NCI-H1694 treated with DMSO at 0.1 percent for 48 hours (cell line): ENCODE results near the gene IBTK.
"Not testable (repeated sequence)": the region's sequence is repeated elsewhere in the genome, so short reads cannot be mapped to it uniquely, and the experiment has no call there.

Source experiments
- DNase-seq: peaks from one replicate; lab custom pipeline; 2025; lab: John Stamatoyannopoulos, UW

Gene IBTK

DNA sequence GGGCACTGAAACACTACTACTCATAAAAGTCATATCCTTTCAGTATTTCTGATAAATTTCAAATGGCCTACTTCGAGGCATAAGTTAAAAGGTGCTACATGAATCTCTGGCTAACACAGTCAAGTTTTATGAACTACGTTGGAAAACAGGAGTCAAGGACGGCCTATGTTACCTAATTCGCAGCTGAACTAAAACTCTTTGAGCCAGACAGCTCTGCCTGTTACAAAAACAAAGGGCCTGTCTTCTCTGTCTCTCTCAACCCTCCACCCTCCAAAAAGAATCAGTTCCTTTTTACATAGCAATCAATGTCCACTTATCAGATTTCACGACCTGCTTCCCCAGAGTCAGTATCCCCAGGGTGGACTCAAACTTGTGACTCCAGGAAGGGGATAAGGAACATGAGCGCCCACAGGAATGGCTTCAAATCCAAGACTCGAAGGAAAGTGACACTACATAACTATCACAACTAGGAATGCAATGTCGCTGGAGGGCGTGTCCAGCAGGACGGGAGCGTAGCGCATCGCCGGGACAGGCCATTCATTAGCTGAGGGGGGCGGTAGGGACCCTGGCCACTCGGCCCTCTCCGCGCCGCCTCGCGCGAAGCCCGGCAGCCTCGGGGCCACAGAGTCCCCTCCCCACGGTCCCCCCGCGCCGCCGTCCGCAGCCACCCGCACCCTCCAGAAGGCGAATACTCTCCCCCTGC is 591 bp downstream of the IBTK start:
- peak; percentile 18 for DNase-seq

DNA sequence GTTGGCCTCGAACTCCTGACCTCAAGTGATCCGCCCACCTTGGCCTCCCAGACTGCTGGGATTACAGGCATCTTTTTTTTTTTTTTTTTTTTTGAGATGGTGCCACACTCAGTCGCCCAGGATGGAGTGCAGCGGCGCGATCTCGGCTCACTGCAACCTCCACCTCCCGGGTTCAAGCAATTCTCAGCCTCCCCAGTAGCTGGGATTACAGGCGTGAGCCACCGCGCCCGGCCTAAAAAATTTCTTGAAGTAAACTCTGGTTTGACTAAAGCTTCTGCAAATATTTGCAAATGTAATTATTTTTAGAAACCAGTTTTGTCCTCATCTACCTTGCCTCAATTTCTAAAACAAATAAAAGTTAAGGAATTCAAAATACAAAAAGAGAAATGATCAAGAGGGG is 1.2 kb downstream of the IBTK start:
- DNase-seq, result no peak

DNA sequence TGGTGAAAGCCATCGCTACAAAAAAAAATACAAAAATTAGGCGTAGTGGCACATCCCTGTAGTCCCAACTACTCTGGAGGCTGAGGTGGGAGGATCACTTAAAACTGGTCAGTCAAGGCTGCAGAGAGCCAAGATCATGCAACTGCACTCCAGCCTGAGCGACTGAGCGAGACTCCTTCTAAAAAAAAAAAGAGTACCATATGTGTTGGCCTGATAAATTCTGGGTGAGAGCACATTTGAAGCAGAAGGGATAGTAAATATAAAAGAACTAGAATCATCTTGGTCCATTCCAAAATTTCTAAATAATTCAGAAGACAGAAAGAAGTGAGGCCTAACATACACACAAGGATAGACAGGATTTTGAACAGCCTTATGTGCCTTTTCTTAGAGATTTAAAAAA is 2.2 kb downstream of the IBTK start:
- DNase-seq, result no peak

DNA sequence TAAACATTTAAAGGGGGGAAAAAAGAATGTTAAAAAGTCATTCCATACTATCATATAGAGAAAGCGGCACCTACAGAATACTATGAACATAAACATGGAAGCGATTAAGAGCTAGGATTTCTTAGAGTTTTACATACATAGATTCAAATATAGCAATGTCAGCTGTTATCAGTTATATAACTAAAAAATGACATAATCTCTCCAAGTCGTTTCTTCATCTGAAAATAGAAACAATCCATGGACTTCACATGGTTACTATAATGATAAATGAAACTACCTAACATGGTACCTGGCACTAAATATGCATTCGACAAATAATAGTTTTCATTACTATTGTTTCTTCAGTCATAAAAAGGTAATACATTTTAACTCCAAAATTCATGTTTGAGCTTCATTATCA is 3.7 kb downstream of the IBTK start:
- DNase-seq, result no peak

DNA sequence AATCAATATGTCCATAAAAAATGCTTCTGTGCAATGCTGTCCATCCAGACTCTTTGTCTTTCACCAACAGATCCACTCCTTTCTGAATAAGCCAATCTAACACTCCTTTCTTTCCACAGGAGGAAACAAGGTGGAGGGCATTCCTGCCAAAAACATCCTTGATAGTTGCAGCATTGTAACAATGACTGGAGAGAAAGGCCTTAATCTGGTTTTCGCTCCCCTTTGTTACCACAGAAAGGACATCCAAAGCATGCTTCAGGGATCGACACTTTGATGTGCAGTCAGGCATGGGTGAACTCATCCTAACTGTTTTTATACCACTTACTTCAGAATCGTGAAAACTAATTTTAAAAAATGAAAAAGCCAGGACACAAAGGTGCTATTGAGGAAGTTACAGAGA is 7.4 kb downstream of the IBTK start:
- DNase-seq, result no peak

DNA sequence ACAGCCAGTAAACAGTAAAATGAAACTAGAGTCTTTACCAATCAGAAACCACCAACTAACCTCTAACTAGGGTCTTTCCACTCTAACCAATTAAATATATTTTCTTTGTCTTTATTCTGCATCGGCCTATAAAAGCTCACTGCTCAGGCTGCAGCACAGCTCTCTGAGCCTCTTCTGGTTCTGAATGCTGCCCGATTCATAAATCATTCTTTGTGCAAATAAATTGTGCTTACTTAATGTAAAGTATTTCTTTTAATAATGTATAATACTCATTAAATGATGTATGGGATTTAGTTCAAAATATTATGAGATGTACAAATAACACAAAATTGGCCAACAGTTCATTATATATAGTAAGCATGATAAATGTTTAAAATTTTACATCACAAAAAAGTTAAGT is 7.9 kb downstream of the IBTK start:
- no peak for DNase-seq

DNA sequence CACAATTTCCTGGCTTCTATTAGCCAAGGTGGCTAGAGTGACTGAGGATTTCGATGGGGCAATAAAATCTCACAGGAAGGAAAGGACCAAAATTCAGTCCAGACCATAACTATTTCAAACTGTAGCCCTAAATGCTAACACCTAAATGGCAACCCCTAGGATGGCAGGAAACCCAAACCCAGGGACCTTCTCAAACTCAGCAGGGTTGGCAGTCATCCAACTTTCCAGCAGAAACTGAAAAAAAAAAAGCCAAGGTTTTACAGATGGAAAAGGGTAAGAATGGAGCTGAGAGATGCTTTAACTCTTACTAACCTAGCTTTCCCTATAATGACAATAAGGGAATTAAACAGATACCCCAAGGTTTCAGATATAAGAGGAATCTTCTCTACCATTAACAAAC is 10.5 kb downstream of the IBTK start:
- DNase-seq, result no peak

DNA sequence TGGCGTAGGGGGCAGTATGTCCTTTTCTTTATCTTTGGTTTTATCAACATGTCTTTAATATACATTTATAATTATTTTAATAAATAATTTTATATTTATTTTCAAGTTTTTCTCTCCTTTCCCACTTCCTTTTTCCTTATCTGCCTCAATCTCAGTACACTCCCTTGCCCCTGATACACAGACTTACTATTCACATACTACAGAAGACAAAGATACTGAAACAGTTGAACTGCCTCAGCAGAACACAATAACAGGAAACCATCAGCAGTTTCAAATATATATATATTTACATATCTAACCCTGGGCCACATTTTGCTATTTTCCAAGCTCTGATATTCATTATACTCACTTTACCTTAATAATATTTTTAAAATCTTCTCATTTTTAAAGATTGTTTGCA is 19.8 kb downstream of the IBTK start:
- no peak for DNase-seq

DNA sequence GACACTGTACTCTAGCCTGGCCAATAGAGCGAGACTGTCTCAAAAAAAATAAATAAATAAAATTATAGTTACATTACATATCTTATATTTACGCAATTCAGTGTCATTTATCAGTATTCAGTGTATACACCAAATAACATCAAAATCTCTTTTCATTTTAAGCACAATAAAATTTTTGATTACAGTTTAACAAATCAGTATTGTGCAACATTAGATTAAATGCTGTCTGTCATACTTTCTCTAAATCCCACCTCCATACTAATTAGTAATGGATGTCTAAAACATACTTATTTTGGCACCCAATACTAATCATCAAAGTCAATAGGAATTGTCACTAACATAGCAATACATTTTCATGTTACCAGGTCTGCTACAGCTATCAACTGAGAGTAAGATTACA is 27.4 kb downstream of the IBTK start:
- no peak for DNase-seq

DNA sequence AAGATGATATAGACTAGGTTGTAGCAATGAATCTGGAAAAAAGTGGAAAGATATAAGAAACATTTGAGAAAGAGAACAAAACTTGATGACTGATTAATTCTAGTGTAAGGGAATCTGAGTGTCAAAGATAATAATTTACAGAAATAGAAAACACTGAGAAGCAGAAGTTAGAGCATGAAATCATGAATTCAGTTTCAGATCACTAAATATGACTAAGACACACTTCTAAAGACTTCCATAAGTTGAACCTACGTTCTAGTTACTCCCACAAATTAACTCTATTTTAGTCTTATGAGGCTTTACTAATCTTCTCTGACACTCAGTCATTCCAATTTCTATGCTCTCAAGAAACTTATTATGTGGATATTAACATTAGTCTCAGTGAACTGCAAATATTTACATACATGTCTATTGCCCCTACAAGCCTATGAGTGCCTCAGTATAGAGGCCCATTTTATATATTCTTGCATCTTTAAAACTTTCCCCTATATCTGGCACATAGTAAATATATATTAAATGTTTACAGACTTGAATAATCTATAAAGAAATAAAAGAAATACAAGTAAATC is 30.4 kb downstream of the IBTK start:
- no peak for DNase-seq

DNA sequence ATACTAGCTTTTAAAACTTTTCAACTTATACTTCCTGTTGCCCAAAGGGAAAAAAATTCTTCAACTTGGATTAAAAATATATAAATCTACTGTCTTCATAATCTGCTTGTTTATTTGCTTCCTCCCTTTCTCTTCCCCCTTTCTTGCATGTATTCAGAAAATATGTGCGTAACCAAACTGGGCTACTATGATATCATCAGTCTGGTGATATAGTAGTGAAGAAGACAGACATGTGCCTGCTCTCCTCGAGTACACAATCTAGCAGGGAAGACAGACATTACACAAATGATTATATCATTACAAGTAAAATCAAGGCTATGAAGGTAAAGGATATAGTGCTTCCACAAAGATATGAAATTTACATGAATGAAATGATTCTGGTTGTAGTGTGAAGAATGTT is 31.0 kb downstream of the IBTK start:
- no peak for DNase-seq

DNA sequence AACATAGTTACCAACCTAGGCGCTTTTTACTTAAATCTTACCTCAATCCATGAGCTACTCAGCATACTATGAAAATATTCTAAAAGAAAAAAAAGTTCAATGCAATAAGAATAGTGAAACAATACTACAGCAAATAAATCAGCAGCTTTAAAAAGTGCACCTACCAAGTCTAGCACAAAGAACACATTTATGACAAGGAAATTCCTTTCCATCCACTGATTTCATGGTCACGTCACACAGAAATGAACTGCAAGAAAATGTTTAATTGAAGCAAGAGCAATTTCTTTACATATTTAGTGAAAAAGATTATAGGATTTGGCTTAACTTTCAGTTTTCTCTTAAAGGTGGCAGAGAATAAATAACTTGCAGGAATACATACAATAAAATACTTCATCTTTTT is 36.2 kb downstream of the IBTK start:
- no peak for DNase-seq

DNA sequence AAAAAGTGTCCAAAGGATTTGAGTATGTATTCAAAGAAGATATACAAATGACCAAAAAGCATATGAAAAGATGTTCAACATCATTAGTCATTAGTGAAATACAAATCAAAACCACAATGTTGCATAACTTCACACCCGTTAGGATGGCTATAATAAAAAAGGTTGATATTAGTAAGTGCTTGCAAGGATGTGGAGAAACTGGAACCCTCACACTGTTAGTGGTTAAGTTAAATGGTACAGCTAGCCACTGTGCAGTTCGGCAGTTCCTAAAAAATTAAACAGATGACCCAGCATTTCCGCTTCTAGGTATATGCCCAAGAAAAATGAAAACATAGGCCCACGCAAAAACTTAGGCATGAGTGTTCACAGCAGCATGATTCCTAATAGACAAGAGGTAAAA is 38.6 kb downstream of the IBTK start:
- DNase-seq, result no peak

DNA sequence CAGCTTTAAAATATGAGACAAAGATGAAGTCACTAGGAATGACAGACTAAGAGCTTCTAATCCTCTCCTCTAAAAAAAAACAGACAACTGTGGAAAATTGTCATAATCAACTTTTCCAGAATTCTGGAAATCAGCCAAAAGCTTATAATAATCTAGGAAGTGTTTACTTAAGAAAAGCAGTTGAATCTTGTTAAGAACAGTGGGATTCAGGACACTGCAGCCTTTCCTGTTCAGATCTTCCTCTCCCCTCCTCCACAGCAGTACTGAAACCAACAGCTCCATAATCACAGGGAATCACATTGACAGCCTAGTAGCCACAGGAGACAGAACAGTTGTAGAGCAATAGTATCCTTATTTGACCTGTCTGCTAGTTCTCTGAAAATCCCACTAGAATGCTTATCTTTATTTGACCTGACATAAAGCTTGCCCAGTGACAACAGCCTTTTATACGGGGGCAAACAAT is 41.6 kb downstream of the IBTK start:
- no peak for DNase-seq

DNA sequence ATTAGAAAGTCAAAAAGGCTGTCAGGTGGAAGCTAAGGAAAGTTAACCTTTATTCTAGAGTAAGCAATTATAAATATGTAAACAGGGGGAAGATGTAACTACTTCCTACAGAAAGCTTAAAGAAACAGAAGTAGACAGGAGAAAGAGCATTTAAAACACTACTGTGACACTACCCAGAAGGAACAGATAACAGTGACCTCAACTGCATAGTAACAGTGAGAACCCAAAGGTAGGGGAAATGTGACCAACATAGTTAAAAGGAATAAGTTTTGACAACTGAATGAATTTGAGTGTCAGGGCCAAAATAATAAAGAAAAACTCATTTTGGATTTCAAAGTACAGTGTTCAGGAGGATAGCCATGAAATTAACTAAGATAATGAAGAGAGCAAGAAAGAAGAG is 43.5 kb downstream of the IBTK start:
- no peak for DNase-seq

DNA sequence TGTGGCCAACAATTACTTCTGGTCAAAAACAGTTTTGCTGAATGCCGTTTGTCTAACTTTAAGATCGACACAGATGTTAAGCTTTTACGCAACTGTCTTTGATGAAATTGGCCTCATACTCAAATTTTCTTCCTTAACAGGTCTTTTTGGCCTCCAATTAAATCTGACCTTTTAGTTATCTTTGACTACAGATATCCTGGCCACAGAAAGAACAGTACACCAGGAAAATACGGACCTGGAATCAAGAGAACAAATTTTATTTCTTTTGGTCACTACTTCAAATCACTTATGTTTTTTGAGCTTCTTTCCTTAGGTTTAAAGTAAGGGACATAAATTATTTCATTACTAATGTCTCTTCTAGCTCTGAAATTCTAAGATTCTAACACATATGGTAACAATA is 49.8 kb downstream of the IBTK start:
- DNase-seq, result no peak

DNA sequence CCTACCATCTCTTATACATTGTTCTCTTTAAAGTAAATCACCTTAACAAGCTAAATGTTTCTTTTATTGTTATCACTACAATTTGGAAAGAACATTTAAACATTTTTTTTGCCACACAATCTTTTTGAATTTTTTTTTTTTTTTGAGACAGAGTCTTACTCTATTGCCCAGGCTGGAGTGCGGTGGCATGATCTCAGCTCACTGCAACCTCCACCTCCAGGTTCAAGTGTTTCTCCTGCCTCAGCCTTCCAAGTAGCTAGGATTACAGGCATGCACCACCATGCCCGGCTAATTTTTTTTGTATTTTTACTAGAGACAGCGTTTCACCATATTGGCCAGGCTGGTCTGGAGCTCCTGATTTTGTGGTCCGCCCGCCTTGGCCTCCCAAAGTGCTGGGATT is 50.3 kb downstream of the IBTK start:
- DNase-seq, result not testable (repeated sequence)

DNA sequence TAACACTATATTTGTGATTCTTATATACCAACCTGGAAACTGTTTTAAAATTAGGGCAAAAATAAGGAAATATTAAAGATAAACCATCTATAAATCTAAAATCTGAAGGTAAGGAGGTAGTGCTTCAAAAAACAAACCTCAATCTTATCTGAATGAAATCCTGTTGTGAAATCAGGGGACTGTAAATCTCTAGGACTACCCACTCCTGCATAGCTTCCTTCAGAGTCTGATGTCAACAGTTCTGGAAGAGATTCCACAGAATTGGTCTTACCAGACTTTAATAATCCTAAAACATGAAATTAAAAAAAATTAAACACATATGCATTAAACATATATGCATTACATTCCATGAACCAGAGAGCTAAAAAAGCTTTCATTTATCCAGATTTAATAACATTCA is 51.4 kb downstream of the IBTK start:
- no peak for DNase-seq

DNA sequence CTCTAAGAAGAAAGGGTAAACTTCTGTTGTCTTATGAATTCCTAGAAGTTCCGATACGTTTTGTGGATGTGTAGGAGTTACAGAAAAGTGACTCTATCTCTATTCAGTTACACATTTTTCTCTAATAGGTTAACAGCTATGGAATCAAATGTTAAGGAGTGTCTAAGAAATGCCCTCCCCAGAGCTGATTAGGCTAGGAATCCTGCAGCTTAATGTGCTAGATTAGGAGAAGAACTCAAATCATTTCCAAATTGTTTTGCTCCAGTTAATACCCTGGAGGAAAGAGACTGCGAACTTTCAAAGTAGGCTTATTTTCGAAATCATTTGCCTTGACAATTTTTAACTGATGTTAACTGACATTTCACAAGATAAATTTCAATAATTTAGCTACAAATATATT is 51.9 kb downstream of the IBTK start:
- no peak for DNase-seq

DNA sequence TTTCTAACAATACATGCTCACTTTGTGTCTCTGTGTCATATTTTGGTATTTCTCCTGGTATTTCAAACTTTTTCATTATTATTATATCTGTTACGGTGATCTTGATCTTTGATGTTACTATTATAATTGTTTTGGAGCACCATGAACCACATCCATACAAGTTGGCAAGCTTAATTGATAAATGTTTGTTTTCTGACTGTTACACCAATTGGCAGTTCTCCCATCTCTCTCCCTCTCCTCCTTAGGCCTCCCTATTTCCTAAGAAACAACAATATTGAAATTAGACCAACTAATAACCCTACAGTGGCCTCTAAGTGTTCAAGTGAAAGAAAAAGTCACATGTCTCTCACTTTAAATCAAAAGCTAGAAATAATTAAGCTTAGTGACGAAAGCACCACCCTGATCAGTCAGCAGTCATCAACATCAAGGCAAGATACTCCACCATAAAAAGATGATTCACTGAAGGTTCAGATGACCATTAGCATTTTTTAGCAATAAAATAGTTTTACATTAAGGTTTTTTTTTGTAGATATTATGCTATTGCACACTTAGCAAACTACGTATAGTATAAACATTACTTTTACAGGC is 61.5 kb downstream of the IBTK start:
- no peak for DNase-seq

DNA sequence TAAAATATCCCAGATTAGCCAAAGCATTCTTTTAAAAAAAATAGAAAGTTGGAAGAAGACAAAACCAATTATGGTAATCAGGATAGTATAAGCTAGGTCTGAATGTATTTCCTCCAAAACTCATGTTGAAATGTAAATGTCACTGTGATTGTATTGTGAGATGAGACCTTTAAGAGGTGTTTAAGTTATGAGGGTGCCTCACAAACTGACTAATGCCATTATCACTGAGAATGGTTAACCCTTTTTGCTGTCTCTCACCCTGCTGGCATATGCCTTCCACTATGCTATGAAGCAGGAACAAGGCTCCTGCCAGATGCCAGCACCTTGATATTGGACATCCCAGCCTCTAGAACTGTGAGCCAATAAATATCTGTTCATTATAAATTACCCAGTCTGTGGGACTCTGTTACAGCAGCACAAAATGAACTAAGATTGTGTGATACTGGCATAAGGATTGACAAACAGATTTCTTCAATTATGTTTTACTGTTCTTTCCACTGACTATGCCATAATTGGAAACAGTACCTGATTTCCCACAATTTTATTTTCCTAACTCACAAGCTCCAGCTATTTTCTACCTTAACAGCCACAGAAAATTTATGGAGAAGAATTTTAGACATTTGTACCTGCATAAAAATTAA is 63.8 kb downstream of the IBTK start:
- DNase-seq, result no peak

DNA sequence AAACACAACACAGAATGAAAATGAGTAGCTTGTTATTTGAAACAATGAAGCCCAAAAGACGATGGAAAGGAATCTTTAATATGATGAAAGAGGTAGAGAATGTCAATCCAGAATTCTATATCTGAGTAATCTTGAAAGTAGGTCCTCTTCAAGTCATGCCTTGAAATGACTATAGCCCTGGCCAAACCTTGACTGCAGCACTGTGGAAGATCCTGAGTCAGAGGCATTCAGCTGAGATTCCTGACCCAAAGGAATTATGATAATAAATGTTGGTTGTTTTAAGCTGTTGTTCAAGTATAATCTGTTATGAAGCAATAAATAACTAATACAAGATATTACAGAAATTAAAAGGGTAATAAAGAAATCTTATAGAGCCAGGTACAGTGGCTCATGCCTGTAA is 64.8 kb downstream of the IBTK start:
- DNase-seq, result no peak

DNA sequence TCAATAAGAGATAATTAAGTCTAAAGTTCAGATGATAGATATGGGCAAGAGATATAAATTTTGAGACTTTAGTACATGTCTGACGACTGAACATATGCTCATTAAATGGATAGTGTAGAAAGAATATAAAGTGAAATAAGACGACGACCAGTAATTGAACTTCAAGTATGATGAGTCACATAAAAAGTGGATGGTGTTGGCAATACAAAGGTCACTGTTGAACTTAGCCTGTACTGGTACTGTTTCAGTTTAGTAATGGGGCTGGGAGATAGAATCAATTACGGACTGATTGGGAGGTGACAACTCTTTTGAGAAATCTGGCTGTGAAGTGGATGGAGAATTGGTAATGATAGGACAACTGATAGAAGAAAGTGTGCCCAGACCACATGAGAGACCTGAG is 68.1 kb downstream of the IBTK start:
- no peak for DNase-seq

DNA sequence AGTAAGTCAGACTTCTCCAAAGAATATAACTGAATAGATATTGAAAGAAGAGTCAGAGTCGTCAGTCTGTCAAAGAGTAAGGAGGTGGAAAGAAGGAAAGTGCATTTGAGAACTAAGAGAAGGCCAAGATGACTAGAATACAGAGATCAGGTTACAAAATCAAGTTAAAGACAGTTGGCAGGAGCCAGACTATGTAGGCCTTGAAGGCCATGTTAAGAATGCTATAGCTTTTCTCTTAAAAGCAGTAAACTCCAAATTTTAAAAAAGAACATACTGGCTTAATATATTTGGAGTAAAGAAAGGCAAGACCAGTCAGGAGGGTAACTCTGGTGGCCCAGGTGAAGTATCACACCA is 68.8 kb downstream of the IBTK start:
- no peak for DNase-seq
